Raji (cell line): ENCODE results near the gene ITGAL.

Source experiments
- POLR2A ChIP-seq: IDR thresholded peaks from 2 replicates; pipeline ENCODE4 v1.6.1; 2011; ENCODE audit warnings: low read depth, low read length, control low read depth; ENCODE audit not compliant: insufficient read depth

Gene ITGAL

GRCh38 chr16:30482366-30482765 lies 9.8 kb downstream of the ITGAL start:
- no peak for TF ChIP-seq POLR2A

GRCh38 chr16:30484887-30485286 lies 12.3 kb downstream of the ITGAL start:
- no peak for TF ChIP-seq POLR2A

- no peak for TF ChIP-seq POLR2A
Measured at GRCh38 chr16:30485818-30486436, 13.4 kb downstream of the ITGAL start.

- no peak for TF ChIP-seq POLR2A
Measured at GRCh38 chr16:30488764-30489605, 16.4 kb downstream of the ITGAL start.

GRCh38 chr16:30490210-30490609 lies 17.7 kb downstream of the ITGAL start:
- no peak for TF ChIP-seq POLR2A

GRCh38 chr16:30491229-30491628 lies 18.7 kb downstream of the ITGAL start:
- TF ChIP-seq POLR2A, result no peak

GRCh38 chr16:30491744-30492308 lies 19.3 kb downstream of the ITGAL start:
- no peak for TF ChIP-seq POLR2A

GRCh38 chr16:30493941-30494488 lies 21.5 kb downstream of the ITGAL start:
- no peak for TF ChIP-seq POLR2A

- no peak for TF ChIP-seq POLR2A
Measured at GRCh38 chr16:30494709-30495108, 22.2 kb downstream of the ITGAL start.

GRCh38 chr16:30499284-30499683 lies 26.7 kb downstream of the ITGAL start:
- TF ChIP-seq POLR2A, result no peak

GRCh38 chr16:30503403-30504296 lies 31.1 kb downstream of the ITGAL start:
- no peak for TF ChIP-seq POLR2A

- no peak for TF ChIP-seq POLR2A
Measured at GRCh38 chr16:30509081-30509765, 36.7 kb downstream of the ITGAL start.

- TF ChIP-seq POLR2A, result no peak
Measured at GRCh38 chr16:30510376-30510938, 37.9 kb downstream of the ITGAL start.

- TF ChIP-seq POLR2A, result no peak
Measured at GRCh38 chr16:30511509-30511908, 39.0 kb downstream of the ITGAL start.

GRCh38 chr16:30515275-30515674 lies 42.7 kb downstream of the ITGAL start:
- no peak for TF ChIP-seq POLR2A

- TF ChIP-seq POLR2A, result no peak
Measured at GRCh38 chr16:30518552-30518951, 46.0 kb downstream of the ITGAL start.
